Adipocyte (in vitro differentiated cells): ENCODE results near the gene CXCL16.

Experiments
- DNase-seq: peaks from one replicate; pipeline ENCODE4 v3.0.0-alpha.2; 2015; ENCODE audit warnings: low read depth
- H3K27me3 ChIP-seq: replicated peaks from 2 replicates; pipeline ENCODE4 v1.7.0; 2013; ENCODE audit warnings: mild to moderate bottlenecking, low read length, moderate library complexity; ENCODE audit not compliant: control insufficient read depth, insufficient read depth
- H3K36me3 ChIP-seq: 2 replicates; pipeline ENCODE4 v1.7.0; 2013; ENCODE audit warnings: low read length, mild to moderate bottlenecking, moderate library complexity; ENCODE audit not compliant: control insufficient read depth, insufficient read depth, severe bottlenecking
- H3K4me1 ChIP-seq: 2 replicates; pipeline ENCODE4 v1.7.0; 2013; ENCODE audit warnings: mild to moderate bottlenecking, low read length, moderate library complexity; ENCODE audit not compliant: control insufficient read depth, insufficient read depth
- H3K4me3 ChIP-seq: 2 replicates; pipeline ENCODE4 v1.7.0; 2013; ENCODE audit warnings: mild to moderate bottlenecking, low read length, moderate library complexity
- H3K9ac ChIP-seq: 2 replicates; pipeline ENCODE4 v1.7.0; 2013; ENCODE audit warnings: mild to moderate bottlenecking, low read length, moderate library complexity
- H3K9me3 ChIP-seq: 2 replicates; pipeline ENCODE4 v1.7.0; 2013; ENCODE audit warnings: mild to moderate bottlenecking, low read length, moderate library complexity; ENCODE audit not compliant: control insufficient read depth

CXCL16 gene, protein sequence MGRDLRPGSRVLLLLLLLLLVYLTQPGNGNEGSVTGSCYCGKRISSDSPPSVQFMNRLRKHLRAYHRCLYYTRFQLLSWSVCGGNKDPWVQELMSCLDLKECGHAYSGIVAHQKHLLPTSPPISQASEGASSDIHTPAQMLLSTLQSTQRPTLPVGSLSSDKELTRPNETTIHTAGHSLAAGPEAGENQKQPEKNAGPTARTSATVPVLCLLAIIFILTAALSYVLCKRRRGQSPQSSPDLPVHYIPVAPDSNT

DNA sequence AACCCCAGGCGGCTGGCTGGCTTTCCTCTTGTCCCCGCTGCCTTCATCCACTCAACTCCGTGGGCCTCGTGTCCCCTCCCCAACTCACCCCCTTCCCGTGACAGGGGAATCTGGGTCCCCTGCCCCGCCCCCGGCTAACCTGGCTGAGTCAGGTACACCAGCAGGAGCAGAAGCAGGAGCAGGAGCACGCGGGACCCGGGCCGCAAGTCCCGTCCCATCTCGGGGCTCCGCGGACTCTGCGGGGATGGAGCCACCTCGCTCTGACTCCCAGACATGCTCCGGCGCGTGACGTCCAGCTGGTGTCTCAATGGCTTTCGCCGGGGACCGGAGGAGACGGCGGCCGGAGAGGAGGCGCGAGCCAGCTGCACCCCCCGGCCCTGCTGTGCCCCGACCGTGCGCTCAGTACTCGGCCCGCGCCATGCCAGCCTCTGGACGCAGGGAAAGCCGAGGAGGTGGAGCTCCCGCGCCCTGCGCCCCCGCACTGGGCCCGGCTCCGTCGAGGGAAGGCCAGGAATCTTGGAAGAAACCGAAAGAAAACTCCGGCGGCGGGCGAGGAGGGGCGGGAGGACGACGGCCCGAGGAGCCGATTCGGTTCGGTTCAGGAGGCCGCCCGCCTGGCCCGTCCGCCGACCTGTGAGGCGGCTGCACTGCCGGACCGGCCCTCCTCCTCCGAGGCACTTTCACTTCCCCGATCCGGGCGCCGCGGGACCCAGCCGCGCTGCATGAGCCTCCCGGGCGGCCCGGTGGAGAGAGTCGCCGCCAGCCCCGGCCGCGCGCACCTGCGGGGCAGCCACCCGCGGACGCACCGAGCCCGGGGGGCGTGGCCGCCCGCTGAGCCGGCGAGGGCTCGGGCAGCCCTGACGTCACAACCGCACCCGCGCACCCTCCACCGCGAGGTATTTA is at the start of gene CXCL16, which contains the start of gene ZMYND15:
TSS of gene CXCL16 (minus strand) at position 807 of the 903 bp plus-strand sequence. CDS start at position 218, 589 bp downstream.
TSS of gene ZMYND15 (plus strand) at position 712 of the 903 bp plus-strand sequence. CDS start 716 bp downstream, outside the sequence.
- Histone ChIP-seq H3K36me3 (no peaks in the 10 kb centered on the region), H3K4me3 (peak within 1 kb of the TSS; percentile 84), H3K9ac (peak within 1 kb of the TSS; percentile 73), H3K4me1 (peaks cover 9% of the 10 kb centered on the region), H3K27me3 (peaks cover 26% of the 10 kb centered on the region), H3K9me3 (no peaks in the 10 kb centered on the region)
- DNase-seq: peak; percentile 79

DNA sequence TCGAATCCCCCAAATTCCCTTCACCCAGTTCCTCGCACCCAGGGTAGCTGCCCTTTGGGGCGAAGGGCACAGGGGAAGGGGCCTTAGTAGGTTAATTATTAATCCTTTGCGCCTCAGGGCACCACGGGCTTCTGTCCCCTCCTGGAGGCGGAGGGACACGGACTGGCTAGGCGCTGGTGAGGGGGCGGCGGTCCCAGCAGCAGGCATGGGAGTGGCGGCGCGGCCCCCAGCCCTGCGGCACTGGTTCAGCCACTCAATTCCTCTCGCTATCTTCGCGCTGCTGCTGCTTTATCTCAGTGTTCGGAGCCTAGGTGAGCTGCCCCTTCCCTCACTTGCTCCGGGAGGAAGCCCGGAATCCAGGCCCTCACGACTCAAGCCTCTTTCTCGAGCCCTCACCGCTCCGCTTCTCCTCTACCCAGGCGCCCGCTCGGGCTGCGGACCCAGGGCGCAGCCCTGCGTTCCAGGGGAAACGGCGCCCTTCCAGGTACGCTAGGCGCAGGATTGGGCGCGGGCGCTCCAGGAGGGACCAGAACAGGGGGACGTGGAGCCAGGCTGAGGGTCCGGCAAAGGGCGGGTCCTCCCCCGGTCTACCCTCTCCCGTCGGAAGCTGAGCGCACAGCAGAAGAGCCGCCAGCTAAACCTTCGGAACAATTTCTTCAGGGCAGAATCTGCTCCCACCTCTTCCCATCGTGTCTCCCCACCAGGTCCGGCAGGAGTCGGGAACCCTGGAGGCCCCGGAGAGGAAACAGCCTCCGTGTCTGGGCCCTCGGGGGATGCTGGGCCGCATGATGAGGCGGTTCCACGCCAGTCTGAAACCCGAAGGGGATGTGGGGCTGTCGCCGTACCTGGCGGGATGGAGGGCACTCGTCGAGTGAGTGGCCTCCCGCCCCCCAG is 49.3 kb upstream of the CXCL16 start, which contains the start of gene GLTPD2:
TSS of gene GLTPD2 (plus strand) at position 158 of the 894 bp plus-strand sequence. CDS start at position 206, 48 bp downstream.
- H3K4me1 ChIP-seq: peaks cover 31% of the 10 kb centered on the region
- peak within 1 kb of the TSS; percentile 79 for H3K4me3 ChIP-seq
- H3K27me3 ChIP-seq: peaks cover 10% of the 10 kb centered on the region
- DNase-seq: no peak
- H3K36me3 ChIP-seq: no peaks in the 10 kb centered on the region
- peak within 1 kb of the TSS; percentile 89 for H3K9ac ChIP-seq
- no peaks in the 10 kb centered on the region for H3K9me3 ChIP-seq

DNA sequence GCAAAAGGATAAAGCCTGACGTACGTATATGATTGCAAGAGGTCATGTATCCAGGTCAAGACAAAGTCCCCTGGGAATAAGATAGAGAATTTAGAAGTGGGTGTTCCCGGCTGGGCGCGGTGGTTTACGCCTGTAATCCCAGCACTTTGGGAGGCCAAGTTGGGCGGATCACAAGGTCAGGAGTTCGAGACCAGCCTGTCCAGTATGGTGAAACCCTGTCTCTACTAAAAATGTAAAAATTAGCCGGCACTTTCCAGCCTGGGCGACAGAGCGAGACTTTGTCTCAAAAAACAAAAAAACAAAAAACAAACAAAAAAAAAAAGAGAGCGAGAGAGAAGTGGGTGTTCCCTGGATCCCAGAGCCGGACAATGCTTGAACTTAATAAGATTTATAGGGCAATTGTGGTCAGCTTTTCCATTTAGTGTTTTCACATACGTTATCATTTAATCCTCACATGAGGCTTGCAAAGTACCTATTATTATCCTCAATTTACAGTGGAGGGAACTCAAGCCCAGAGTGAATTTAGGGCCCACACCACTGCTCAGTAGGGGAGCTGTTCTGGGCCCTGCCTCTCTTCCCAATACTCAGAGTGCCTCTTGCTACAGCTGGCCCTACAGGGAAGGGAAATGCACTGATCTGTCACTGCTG is 48.6 kb upstream of the CXCL16 start:
- Histone ChIP-seq H3K27me3 (peaks cover 18% of the 10 kb centered on the region), H3K4me1 (peaks cover 31% of the 10 kb centered on the region), H3K9ac (no peak overlapping the region), H3K9me3 (no peaks in the 10 kb centered on the region), H3K4me3 (no peak overlapping the region), H3K36me3 (no peaks in the 10 kb centered on the region)
- no peak for DNase-seq

DNA sequence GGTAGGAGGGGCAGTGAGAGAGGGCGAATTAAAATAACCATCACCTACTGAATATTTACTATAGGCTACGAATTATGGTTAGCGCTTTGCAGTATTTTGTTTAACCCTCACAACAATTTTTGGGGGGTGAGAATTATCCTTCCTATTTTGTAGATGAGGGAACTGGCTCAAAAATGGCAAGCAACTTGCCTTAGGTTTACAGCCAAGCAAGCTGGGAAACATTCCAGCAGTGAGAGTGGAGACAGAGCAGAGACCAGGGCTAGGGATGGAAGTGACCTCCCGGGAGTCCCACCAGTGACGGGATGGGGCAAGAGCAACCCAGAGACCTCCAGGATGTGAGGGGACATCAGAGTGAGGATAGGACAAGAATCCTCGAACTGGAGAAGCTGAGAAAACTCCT is 46.8 kb upstream of the CXCL16 start:
- H3K4me1 ChIP-seq: peaks cover 31% of the 10 kb centered on the region
- peak overlapping the region; percentile 14 for H3K9ac ChIP-seq
- peak overlapping the region; percentile 54 for H3K4me3 ChIP-seq
- peaks cover 29% of the 10 kb centered on the region for H3K27me3 ChIP-seq
- no peaks in the 10 kb centered on the region for H3K9me3 ChIP-seq
- DNase-seq: peak; percentile 30
- H3K36me3 ChIP-seq: no peaks in the 10 kb centered on the region

DNA sequence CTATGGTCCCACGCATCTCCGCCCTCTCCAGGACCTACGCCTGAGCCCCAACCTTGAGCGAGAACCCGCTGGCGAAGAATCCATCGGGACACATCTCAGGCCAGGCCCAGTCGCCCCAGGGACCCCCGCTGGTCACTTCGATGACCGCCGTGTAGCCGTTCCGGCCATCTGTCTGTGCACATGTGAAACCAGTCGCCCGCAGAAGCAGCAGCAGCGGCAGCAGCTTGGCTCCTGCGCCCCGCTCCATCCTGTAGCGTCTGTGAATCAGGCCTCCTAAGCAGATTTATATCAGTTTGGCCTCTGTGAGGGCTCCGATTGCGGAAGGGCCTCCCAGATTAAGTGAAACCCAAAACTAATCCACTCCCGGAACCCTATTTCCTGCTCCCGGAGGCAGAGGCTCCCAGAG is 46.4 kb upstream of the CXCL16 start, which contains the start of gene VMO1:
TSS of gene VMO1 (minus strand) at position 259 of the 406 bp plus-strand sequence. CDS start at position 247, 12 bp downstream.
- peaks cover 29% of the 10 kb centered on the region for H3K27me3 ChIP-seq
- peaks cover 31% of the 10 kb centered on the region for H3K4me1 ChIP-seq
- H3K9me3 ChIP-seq: no peaks in the 10 kb centered on the region
- H3K9ac ChIP-seq: peak within 1 kb of the TSS; percentile 14
- peak; percentile 68 for DNase-seq
- peak within 1 kb of the TSS; percentile 54 for H3K4me3 ChIP-seq
- H3K36me3 ChIP-seq: no peaks in the 10 kb centered on the region

DNA sequence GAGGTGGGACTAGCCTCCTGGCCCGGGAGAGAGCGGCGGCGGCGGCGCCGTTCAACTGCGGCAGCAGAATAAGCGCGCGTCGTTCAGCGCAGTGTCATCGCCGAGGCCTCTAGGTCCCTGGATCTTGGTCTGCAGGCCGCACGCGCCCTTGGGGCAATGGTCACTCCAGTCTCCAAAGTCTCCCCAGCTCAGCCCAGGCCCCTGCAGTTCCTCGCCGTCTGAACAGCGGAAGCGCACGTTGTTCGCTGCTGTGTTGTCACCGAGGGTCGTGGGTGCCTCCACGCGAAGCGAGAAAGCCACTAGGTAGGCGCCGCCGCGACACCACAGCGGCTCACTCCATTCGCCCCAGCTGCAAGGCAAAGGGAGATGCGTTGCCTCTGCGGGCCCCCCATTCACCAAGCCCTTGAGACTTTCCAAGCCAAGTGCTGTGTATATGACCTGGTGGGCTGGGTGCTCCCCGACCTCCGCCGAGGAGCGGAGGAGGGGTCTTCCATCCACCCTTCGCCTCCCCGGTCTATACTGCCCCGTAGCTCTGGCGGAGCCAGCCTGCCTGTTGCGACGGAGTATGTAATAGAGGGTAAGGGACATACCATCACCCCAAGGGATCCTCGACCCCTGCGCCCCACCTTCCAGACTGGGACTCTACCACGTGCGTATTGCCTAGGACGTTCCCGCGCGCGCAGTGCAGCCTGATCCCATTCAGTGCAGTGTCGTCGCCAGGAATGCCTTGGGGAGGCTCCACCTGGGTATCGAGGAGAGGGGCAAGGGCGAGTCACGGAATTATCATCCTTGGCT is 45.8 kb upstream of the CXCL16 start:
- Histone ChIP-seq H3K4me1 (peaks cover 28% of the 10 kb centered on the region), H3K9me3 (no peaks in the 10 kb centered on the region), H3K9ac (peak overlapping the region; percentile 14), H3K27me3 (peaks cover 33% of the 10 kb centered on the region), H3K36me3 (no peaks in the 10 kb centered on the region), H3K4me3 (peak overlapping the region; percentile 54)
- DNase-seq: no peak

DNA sequence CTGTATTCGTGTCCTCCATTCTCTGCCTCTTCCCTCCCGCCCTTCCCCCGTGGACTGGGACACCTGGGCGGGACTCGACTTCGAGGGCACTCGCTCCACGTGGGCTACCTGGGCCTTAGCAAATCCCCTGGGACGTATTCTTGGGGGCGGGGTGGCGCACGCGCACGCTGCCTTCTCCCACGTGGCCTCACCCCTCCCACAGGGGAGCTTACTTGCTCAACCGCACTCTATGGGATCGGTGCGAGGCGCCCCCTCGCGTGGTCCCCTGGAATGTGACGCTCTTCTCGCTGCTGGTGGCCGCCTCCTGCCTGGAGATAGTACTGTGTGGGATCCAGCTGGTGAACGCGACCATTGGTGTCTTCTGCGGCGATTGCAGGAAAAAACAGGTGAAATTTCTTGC is 42.9 kb upstream of the CXCL16 start:
- no peak overlapping the region for H3K9ac ChIP-seq
- peaks cover 18% of the 10 kb centered on the region for H3K4me1 ChIP-seq
- H3K9me3 ChIP-seq: no peaks in the 10 kb centered on the region
- no peak for DNase-seq
- H3K36me3 ChIP-seq: no peaks in the 10 kb centered on the region
- H3K4me3 ChIP-seq: no peak overlapping the region
- peaks cover 46% of the 10 kb centered on the region for H3K27me3 ChIP-seq

DNA sequence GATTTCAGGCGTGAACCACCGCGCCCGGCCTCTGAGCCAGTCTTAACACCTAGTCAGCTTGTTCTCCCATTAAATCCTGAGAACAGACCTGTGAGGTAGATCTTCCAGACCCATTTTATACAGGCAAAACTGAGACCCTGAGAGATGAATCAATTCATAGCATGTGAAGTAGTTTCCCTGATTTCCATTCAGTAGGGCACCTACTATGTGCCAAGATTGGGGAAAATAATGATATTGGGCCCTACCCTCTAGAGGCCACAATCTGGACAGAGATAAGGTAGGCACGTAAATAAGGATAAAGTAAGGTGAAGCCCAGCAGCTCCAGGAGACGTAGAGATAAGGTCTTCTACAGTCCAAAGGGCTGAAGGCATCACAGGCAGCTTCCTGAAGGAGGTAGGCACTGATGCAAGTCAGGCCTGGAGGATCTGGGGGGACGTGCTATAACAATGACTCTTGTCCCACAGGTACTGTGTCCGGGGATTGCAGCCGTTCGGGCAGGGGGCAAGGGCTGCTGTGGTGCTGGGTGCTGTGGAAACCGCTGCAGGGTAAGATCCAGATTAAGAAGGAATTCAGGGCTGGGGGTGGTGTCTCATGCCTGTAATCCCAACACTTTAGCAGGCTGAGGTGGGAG is 40.7 kb upstream of the CXCL16 start:
- no peak for DNase-seq
- no peaks in the 10 kb centered on the region for H3K36me3 ChIP-seq
- peaks cover 3% of the 10 kb centered on the region for H3K4me1 ChIP-seq
- H3K9ac ChIP-seq: no peak overlapping the region
- H3K9me3 ChIP-seq: no peaks in the 10 kb centered on the region
- H3K27me3 ChIP-seq: peaks cover 50% of the 10 kb centered on the region
- H3K4me3 ChIP-seq: no peak overlapping the region

DNA sequence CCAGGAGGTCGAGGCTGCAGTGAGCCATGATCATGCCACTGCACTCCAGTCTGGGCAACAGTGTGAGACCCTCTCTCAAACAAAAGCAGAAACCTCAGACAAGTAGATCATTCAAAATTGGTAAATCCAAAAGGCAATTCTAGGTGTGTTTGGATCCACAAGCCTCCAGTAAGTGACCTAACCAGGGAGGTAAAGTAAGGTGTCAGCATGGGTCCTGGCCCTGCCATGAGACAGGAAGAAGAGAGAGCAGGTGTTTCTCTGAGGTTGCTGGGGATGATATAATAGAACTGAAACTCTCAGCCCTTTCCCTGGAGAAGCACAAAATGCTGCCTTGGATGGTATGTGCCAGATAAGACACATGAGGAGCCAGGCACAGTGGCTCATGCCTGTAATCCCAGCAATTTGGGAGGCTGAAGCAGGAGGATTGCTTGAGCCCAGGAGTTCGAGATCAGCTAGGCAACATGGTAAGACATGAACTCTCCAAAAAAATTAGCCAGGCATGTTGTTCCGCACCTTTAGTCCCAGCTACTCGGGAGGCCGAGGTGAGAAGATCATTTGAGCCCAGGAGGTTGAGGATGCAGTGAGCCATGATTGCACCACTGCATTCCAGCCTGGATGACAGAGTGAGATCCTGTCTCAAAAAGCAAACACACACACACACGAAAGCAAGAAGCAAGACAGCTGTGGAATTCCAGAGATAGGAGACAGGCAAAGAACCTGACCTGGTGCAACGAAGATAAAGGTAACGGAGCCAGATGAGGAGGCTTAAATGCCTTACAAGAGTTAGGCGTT is 38.4 kb upstream of the CXCL16 start:
- Histone ChIP-seq H3K9me3 (no peaks in the 10 kb centered on the region), H3K4me1 (no peaks in the 10 kb centered on the region), H3K27me3 (peaks cover 46% of the 10 kb centered on the region), H3K9ac (no peak overlapping the region), H3K36me3 (no peaks in the 10 kb centered on the region), H3K4me3 (no peak overlapping the region)
- no peak for DNase-seq
